Smooth muscle cell of trachea (primary cell): ENCODE measurements around the gene MRS2. TPM values are rescaled to one million over a fixed set of nuclear protein-coding genes. Genes with fewer than 3 reads are reported as not detected.

Experiments
- total RNA-seq: library from RNA; depleted of rRNA; stranded (reverse); fragments of >200 nt; gene quantifications from 2 replicates; pipeline ENCODE4 v1.2.1, GENCODE V29; 2014

MRS2 gene, protein sequence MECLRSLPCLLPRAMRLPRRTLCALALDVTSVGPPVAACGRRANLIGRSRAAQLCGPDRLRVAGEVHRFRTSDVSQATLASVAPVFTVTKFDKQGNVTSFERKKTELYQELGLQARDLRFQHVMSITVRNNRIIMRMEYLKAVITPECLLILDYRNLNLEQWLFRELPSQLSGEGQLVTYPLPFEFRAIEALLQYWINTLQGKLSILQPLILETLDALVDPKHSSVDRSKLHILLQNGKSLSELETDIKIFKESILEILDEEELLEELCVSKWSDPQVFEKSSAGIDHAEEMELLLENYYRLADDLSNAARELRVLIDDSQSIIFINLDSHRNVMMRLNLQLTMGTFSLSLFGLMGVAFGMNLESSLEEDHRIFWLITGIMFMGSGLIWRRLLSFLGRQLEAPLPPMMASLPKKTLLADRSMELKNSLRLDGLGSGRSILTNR
- total RNA-seq, result 19.8 and 19.9 TPM in 2 replicates

GRCh38 chr6:24402697-24403500 is at the start of gene MRS2:
MRS2 (plus strand) TSS chr6:24402936; CDS start chr6:24403047, 111 bp downstream.

DNA sequence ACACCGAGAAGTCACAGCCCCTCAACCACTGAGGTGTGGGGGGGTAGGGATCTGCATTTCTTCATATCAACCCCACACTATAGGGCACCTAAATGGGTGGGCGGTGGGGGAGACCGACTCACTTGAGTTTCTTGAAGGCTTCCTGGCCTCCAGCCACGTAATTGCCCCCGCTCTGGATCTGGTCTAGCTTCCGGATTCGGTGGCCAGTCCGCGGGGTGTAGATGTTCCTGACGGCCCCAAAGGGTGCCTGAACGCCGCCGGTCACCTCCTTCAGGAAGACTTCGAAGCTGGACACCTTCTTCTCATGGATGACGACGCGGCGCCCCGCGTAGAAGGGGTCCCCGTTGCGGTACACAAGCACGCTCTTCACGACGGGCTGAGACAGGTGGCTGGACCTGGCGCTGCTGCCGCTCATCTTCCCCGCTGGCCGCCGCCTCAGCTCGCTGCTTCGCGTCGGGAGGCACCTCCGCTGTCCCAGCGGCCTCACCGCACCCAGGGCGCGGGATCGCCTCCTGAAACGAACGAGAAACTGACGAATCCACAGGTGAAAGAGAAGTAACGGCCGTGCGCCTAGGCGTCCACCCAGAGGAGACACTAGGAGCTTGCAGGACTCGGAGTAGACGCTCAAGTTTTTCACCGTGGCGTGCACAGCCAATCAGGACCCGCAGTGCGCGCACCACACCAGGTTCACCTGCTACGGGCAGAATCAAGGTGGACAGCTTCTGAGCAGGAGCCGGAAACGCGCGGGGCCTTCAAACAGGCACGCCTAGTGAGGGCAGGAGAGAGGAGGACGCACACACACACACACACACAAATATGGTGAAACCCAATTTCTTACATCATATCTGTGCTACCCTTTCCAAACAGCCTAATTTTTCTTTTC is 45.2 kb upstream of the MRS2 start, which contains the start of gene DCDC2:
TSS of gene DCDC2 (minus strand) at position 724 of the 883 bp plus-strand sequence. CDS start at position 415, 309 bp downstream.

Other genes with a start within 250 kb of the MRS2 start
- gene DCDC2, start 44.9 kb upstream of the MRS2 start, total RNA-seq, result not detected in 2 replicates
- 0.17 TPM in 1 of 2 replicates, not detected in the other for gene GPLD1, start 86.6 kb downstream of the MRS2 start, total RNA-seq
- gene ALDH5A1, start 92.0 kb downstream of the MRS2 start, total RNA-seq, result 0.15 and 0.50 TPM in 2 replicates
- under 0.01 and 0.17 TPM in 2 replicates for gene KIAA0319, start 243.3 kb downstream of the MRS2 start, total RNA-seq